Endothelial cell of umbilical vein (primary cell): ENCODE data around the gene DLG3. TPM values are rescaled to one million over a fixed set of nuclear protein-coding genes. Genes with fewer than 3 reads are reported as not detected.

Experiments
- BruUV-seq: library from RNA; stranded (reverse); fragments of 400-500 nt; replicated peaks from 2 replicates; lab custom pipeline; 2021; lab: Mats Ljungman, UMichigan
- CTCF ChIA-PET: fragments of 300-600, 350-600 bp; sonication (Branson Sonifier 250); formaldehyde crosslinking; loops from one replicate; lab custom pipeline; 2021; ENCODE audit warnings: antibody characterized with exemption, inconsistent platforms; lab: Charles Lee
- POLR2A ChIA-PET: fragments of 300-600, 350-600 bp; sonication (Branson Sonifier 250); formaldehyde crosslinking; loops from one replicate; lab custom pipeline; 2021; ENCODE audit warnings: antibody characterized with exemption, inconsistent platforms; lab: Charles Lee
- DNase-seq: peaks from one replicate; pipeline ENCODE4 v3.0.0-alpha.2; 2011; ENCODE audit warnings: low read depth, low spot score
- FAIRE-seq: peaks from 2 replicates; lab custom pipeline; 2011; peaks lifted over from hg19 to GRCh38; lab: Jason Lieb, UNC
- H2AFZ ChIP-seq: 2 replicates; pipeline ENCODE4 v1.6.0; 2012; ENCODE audit warnings: low read depth, low read length, control low read depth, inconsistent platforms
- H3K27ac ChIP-seq: 2 replicates; pipeline ENCODE4 v1.5.1; 2011; ENCODE audit warnings: low read depth, mild to moderate bottlenecking, control low read depth, low read length, moderate library complexity; ENCODE audit not compliant: insufficient read depth
- H3K27me3 ChIP-seq, 2 experiments: 2 replicates each; pipeline versions ENCODE4 v1.6.0 to v1.6.1; 2011; ENCODE audit warnings: low read length in 2 of 2, mixed read lengths in 1 of 2; ENCODE audit not compliant: control insufficient read depth in 2 of 2, insufficient read depth in 2 of 2
- H3K36me3 ChIP-seq, 2 experiments: 2 replicates in 1 of 2; 3 replicates in 1 of 2; pipeline ENCODE4 v1.5.1; 2011; ENCODE audit warnings: low read length in 2 of 2, mild to moderate bottlenecking in 1 of 2, moderate library complexity in 1 of 2; ENCODE audit not compliant: control insufficient read depth in 2 of 2, insufficient read depth in 2 of 2; ENCODE audit errors: extremely low read depth in 1 of 2
- H3K4me1 ChIP-seq: 3 replicates; pipeline ENCODE4 v1.5.1; 2011; ENCODE audit warnings: mild to moderate bottlenecking, low read length; ENCODE audit not compliant: control insufficient read depth, insufficient read depth; ENCODE audit errors: extremely low read depth
- H3K4me2 ChIP-seq: 2 replicates; pipeline ENCODE4 v1.6.1; 2011; ENCODE audit warnings: low read length, control low read depth, mixed read lengths; ENCODE audit not compliant: insufficient read depth
- H3K4me3 ChIP-seq, 3 experiments: fragments of 200-600 bp in 1 of 3; sonication (generic), shearing (Covaris generic) in 1 of 3; replicated peaks in 1 of 3; 2 replicates each; pipeline ENCODE4 v1.5.1; 2011 to 2016; ENCODE audit warnings: control low read depth in 3 of 3, low read length in 3 of 3, mild to moderate bottlenecking in 2 of 3, inconsistent platforms in 1 of 3, low read depth in 1 of 3, moderate library complexity in 1 of 3; ENCODE audit not compliant: insufficient read depth in 1 of 3
- H3K79me2 ChIP-seq: 2 replicates; pipeline ENCODE4 v1.6.0; 2012; ENCODE audit warnings: low read length, inconsistent platforms; ENCODE audit not compliant: control insufficient read depth, insufficient read depth
- H3K9ac ChIP-seq: replicated peaks from 2 replicates; pipeline ENCODE3; 2011; ENCODE audit warnings: low read length, control low read depth; ENCODE audit not compliant: insufficient read depth; ENCODE audit errors: extremely low read depth
- H3K9me1 ChIP-seq: replicated peaks from 3 replicates; pipeline ENCODE4 v1.6.0; 2011; ENCODE audit warnings: mild to moderate bottlenecking, low read length; ENCODE audit not compliant: control insufficient read depth, insufficient read depth; ENCODE audit errors: extremely low read depth
- H3K9me3 ChIP-seq: replicated peaks from 2 replicates; pipeline ENCODE4 v1.5.1; 2012; ENCODE audit warnings: low read length, inconsistent platforms; ENCODE audit not compliant: control insufficient read depth, insufficient read depth
- H4K20me1 ChIP-seq: replicated peaks from 2 replicates; pipeline ENCODE3; 2011; ENCODE audit warnings: mild to moderate bottlenecking, low read length; ENCODE audit not compliant: control insufficient read depth, insufficient read depth; ENCODE audit errors: extremely low read depth
- CTCF ChIP-seq, 2 donors: IDR thresholded peaks; 1 replicate in 1 of 2; 2 replicates in 1 of 2; pipeline ENCODE4 v1.5.1; 2011; ENCODE audit warnings: low read length in 2 of 2, mild to moderate bottlenecking in 2 of 2, moderate library complexity in 2 of 2, control low read depth in 1 of 2, inconsistent platforms in 1 of 2, low read depth in 1 of 2; ENCODE audit not compliant: insufficient read depth in 1 of 2; ENCODE audit errors: extremely low read depth in 1 of 2
- EZH2 ChIP-seq: IDR thresholded peaks from 2 replicates; pipeline ENCODE4 v1.6.1; 2012; ENCODE audit warnings: borderline replicate concordance, low read depth, mild to moderate bottlenecking, moderate library complexity, low read length, inconsistent platforms; ENCODE audit not compliant: severe bottlenecking
- FOS ChIP-seq: IDR thresholded peaks from 2 replicates; pipeline ENCODE4 v1.6.1; 2011; ENCODE audit warnings: mild to moderate bottlenecking, low read length, moderate library complexity, borderline replicate concordance; ENCODE audit not compliant: insufficient read depth
- GATA2 ChIP-seq: IDR thresholded peaks from 2 replicates; pipeline ENCODE4 v1.7.0; 2011; ENCODE audit warnings: low read depth, mild to moderate bottlenecking, moderate library complexity, mixed read lengths, low read length; ENCODE audit not compliant: insufficient read length, insufficient read depth
- JUN ChIP-seq: IDR thresholded peaks from 2 replicates; pipeline ENCODE4 v1.6.1; 2011; ENCODE audit warnings: borderline replicate concordance, low read depth; ENCODE audit not compliant: insufficient read length, insufficient read depth
- MYC ChIP-seq: IDR thresholded peaks from one replicate; pipeline ENCODE4 v1.6.1; 2011; ENCODE audit warnings: mild to moderate bottlenecking, low read depth, low read length
- POLR2A ChIP-seq: IDR thresholded peaks from 2 replicates; pipeline ENCODE4 v1.6.1; 2012; ENCODE audit warnings: low read depth, mild to moderate bottlenecking, control low read depth, low read length
- POLR2AphosphoS5 ChIP-seq: IDR thresholded peaks from 2 replicates; pipeline ENCODE4 v1.6.1; 2012; ENCODE audit warnings: low read depth, mild to moderate bottlenecking, control low read depth, low read length, moderate library complexity; ENCODE audit not compliant: insufficient read depth
- dilution Hi-C: fragments of 300-500 bp; cut with MboI; formaldehyde crosslinking; loops from one replicate; pipeline ENCODE4 v1.15.0; 2019; ENCODE audit warnings: low sequenced_read_pairs; ENCODE audit not compliant: extremely low pct_ligation_motif_present
- intact Hi-C: fragments of 100-400 bp; cut with micrococcal nuclease; formaldehyde crosslinking; loops from one replicate; pipeline ENCODE4 v1.10.0; 2022
- polyA plus RNA-seq, 4 experiments: library from polyadenylated mRNA; depleted of rRNA in 3 of 4; stranded (reverse) in 3 of 4; unstranded in 1 of 4; fragments of >200 nt; gene quantifications; 2 replicates each; pipeline versions ENCODE4 v1.2.1 to v1.2.3, GENCODE V29; 2011 to 2012; ENCODE audit warnings: missing spikeins in 1 of 4
- total RNA-seq: library from RNA; stranded (reverse); gene quantifications from 2 replicates; pipeline ENCODE4 v1.2.3, GENCODE V29; 2021
- TF ChIP-seq, protein P1 (sequence below): IDR thresholded peaks from 2 replicates; pipeline ENCODE4 v1.6.1; 2011; ENCODE audit not compliant: insufficient read depth, insufficient read length

Gene DLG3
- total and polyA plus RNA-seq, 2 donors (not counting 3 experiments of a cell fraction or from before 2014, with no cell fraction given), result 1.2 to 3.2 TPM

DNA sequence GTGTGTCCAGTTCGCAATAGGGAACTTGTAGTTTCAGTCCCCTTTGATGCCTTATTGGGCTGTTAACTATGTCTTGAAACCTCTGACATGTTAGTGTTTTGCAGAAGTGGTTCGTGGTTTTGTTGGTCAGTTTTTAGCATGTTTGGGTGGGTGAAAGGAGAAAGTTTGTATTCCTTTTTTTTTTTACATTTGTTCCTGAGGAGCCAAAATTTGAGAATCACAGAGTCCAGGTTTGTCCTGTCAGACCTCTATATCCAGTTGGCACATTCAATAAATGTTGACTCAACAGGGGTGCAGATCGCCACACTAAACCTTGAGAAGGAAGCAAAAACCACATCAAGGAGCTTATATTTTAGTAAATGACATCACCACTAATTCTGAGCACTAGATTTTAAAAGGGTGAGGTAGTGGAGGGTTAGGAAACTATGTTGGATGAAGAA lies 26.2 kb downstream of the DLG3 start:
- H3K27ac ChIP-seq, result no peak overlapping the region
- intact Hi-C loops, result no loop called here
- dilution Hi-C loops, result no loop called here
- no peak overlapping the region for H3K4me3 ChIP-seq
- FAIRE-seq (no peak), DNase-seq (no peak)
- H3K79me2 ChIP-seq, result no peaks in the 10 kb centered on the region
- H3K4me1 ChIP-seq, result no peaks in the 10 kb centered on the region
- H3K4me2 ChIP-seq, result no peak overlapping the region
- no peaks in the 10 kb centered on the region for H3K9me1 ChIP-seq
- no peaks in the 10 kb centered on the region for H3K27me3 ChIP-seq
- no peak overlapping the region for H3K9ac ChIP-seq
- TF ChIP-seq MYC (no peak), FOS (no peak), POLR2AphosphoS5 (no peak), JUN (no peak), CTCF (IDR thresholded peaks at IDR 0.05; ENCODE audit: extremely low read depth in 1 of 2, insufficient read depth in 1 of 2, low read depth in 1 of 2, low read length in 2 of 2) (no peak), GATA2 (no peak), POLR2A (no peak), EZH2 (no peak)
- TF ChIP-seq, protein P1, sequence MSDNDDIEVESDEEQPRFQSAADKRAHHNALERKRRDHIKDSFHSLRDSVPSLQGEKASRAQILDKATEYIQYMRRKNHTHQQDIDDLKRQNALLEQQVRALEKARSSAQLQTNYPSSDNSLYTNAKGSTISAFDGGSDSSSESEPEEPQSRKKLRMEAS, result no peak
- BruUV-seq, result no TSS peak
- H3K36me3 ChIP-seq, result no peaks in the 10 kb centered on the region
- ChIA-PET CTCF (interaction anchor here (0.7 kb wide), 1 partner anchor 493 kb away, joined by 3 read pairs; no protein-coding TSS in a partner anchor), POLR2A (no interaction called here)
- H4K20me1 ChIP-seq, result no peaks in the 10 kb centered on the region
- no peak overlapping the region for H2AFZ ChIP-seq
- no peaks in the 10 kb centered on the region for H3K9me3 ChIP-seq
